SK-N-MC (cell line): ENCODE data around the gene GHRH.

Source experiments
- EZH2 ChIP-seq: fragments of 200-600 bp; sonication (generic); IDR thresholded peaks from one replicate; pipeline ENCODE4 v1.6.1; 2017; ENCODE audit warnings: antibody characterized with exemption
- POLR2AphosphoS5 ChIP-seq: IDR thresholded peaks from 2 replicates; pipeline ENCODE4 v1.6.1; 2012; ENCODE audit warnings: mild to moderate bottlenecking, low read depth, low read length, borderline replicate concordance

- TF ChIP-seq POLR2AphosphoS5 (no peak), EZH2 (no peak)
These were observed 57.6 kb downstream of the GHRH start for GRCh38 chr20:37204056-37204455.
